Effector memory CD8-positive, alpha-beta T cell (primary cell): ENCODE data around the gene GPRC5D.

Experiments used
- ATAC-seq: fragments of 150-1000 bp; cut with Tn5 transposase; replicated peaks from 2 replicates; pipeline ENCODE4 v1.10.0; 2021; ENCODE audit warnings: mild to moderate bottlenecking, moderate library complexity
- DNase-seq, 3 experiments: peaks; one replicate each; pipeline ENCODE4 v3.0.0; 2021
- H3K27ac Mint-ChIP-seq, 2 donors: one replicate each; pipeline ENCODE4 v1.8.0; 2022; ENCODE audit warnings: mild to moderate bottlenecking in 2 of 2, mixed read lengths in 2 of 2, moderate library complexity in 2 of 2
- H3K27me3 Mint-ChIP-seq, 2 donors: one replicate each; pipeline ENCODE4 v1.8.0; 2022; ENCODE audit warnings: mixed read lengths in 2 of 2
- H3K36me3 Mint-ChIP-seq: one replicate; pipeline ENCODE4 v1.8.0; 2022; ENCODE audit warnings: mild to moderate bottlenecking, moderate library complexity, mixed read lengths; ENCODE audit not compliant: insufficient read depth
- H3K4me1 Mint-ChIP-seq, 2 donors: one replicate each; pipeline ENCODE4 v1.8.0; 2022; ENCODE audit warnings: low read depth in 2 of 2, mixed read lengths in 2 of 2
- H3K4me3 Mint-ChIP-seq, 2 donors: one replicate each; pipeline ENCODE4 v1.8.0; 2022; ENCODE audit warnings: mild to moderate bottlenecking in 2 of 2, mixed read lengths in 2 of 2, moderate library complexity in 2 of 2
- H3K9me3 Mint-ChIP-seq, 2 donors: one replicate each; pipeline ENCODE4 v1.8.0; 2022; ENCODE audit warnings: mixed read lengths in 2 of 2

The GPRC5D gene

GRCh38 chr12:12939888-12940287 is 12.1 kb downstream of the GPRC5D start:
- H3K27me3 Mint-ChIP-seq, result peaks cover 5 to 9% of the 10 kb centered on the region in 2 donors

GRCh38 chr12:12938541-12938940 is 13.4 kb downstream of the GPRC5D start:
- H3K27ac Mint-ChIP-seq, result no peak overlapping the region
- no peaks in the 10 kb centered on the region for H3K9me3 Mint-ChIP-seq
- no peaks in the 10 kb centered on the region for H3K4me1 Mint-ChIP-seq
- H3K36me3 Mint-ChIP-seq, result no peaks in the 10 kb centered on the region
- ATAC-seq (no peak), DNase-seq (no peak)
- peaks cover 11 to 19% of the 10 kb centered on the region in 2 donors for H3K27me3 Mint-ChIP-seq
- H3K4me3 Mint-ChIP-seq, result no peak overlapping the region

More at GRCh38 chr12:12939888-12940287, 12.1 kb downstream of the GPRC5D start:
- Mint-ChIP-seq H3K27ac (no peak overlapping the region), H3K36me3 (no peaks in the 10 kb centered on the region), H3K4me1 (no peaks in the 10 kb centered on the region), H3K9me3 (no peaks in the 10 kb centered on the region), H3K4me3 (no peak overlapping the region)
- ATAC-seq (no peak), DNase-seq (no peak)

- Mint-ChIP-seq H3K9me3 (no peaks in the 10 kb centered on the region), H3K27ac (no peak overlapping the region), H3K4me1 (no peaks in the 10 kb centered on the region), H3K4me3 (no peak overlapping the region), H3K36me3 (no peaks in the 10 kb centered on the region), H3K27me3 (peaks cover 11 to 21% of the 10 kb centered on the region in 2 donors)
- ATAC-seq (no peak), DNase-seq (no peak)
These were observed 14.9 kb downstream of the GPRC5D start for GRCh38 chr12:12936983-12937491.

GRCh38 chr12:12934556-12934955 is 17.4 kb downstream of the GPRC5D start:
- peaks cover 0 to 2% of the 10 kb centered on the region in 2 donors for H3K4me1 Mint-ChIP-seq
- ATAC-seq, result no peak

DNA sequence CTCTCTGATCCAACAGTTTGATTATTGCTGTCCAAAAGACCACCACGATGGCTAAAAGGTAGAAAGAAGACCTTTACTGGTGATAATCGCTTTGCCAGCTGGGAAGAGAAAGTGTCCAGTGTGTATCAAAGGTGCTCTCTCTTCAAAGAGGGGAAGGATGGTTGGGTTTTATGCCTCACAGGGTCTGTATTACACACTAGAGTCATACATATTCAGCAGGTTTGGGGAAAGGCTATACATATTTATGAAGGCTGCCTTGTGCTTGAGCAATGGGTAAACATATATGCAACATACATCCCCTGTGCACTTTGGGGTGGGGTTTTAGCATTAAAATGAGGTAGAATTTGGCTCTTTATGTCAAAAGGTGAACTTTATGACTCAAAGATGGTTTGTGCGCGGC is 18.2 kb downstream of the GPRC5D start:
- no peak for ATAC-seq
- no peak for DNase-seq
- Mint-ChIP-seq H3K27me3 (peaks cover 20 to 33% of the 10 kb centered on the region in 2 donors), H3K27ac (no peak overlapping the region), H3K9me3 (no peaks in the 10 kb centered on the region), H3K36me3 (no peaks in the 10 kb centered on the region), H3K4me1 (peaks cover 0 to 2% of the 10 kb centered on the region in 2 donors), H3K4me3 (no peak overlapping the region)

More at GRCh38 chr12:12934556-12934955, 17.4 kb downstream of the GPRC5D start:
- peaks cover 22 to 33% of the 10 kb centered on the region in 2 donors for H3K27me3 Mint-ChIP-seq
- H3K4me3 Mint-ChIP-seq, result no peak overlapping the region
- no peaks in the 10 kb centered on the region for H3K36me3 Mint-ChIP-seq
- DNase-seq, result no peak
- no peak overlapping the region for H3K27ac Mint-ChIP-seq
- no peaks in the 10 kb centered on the region for H3K9me3 Mint-ChIP-seq

- H3K27ac Mint-ChIP-seq, result no peak overlapping the region
- no peak overlapping the region for H3K4me3 Mint-ChIP-seq
These were observed 21.2 kb downstream of the GPRC5D start for GRCh38 chr12:12930633-12931219.

GRCh38 chr12:12929696-12930095 is 22.3 kb downstream of the GPRC5D start:
- H3K36me3 Mint-ChIP-seq, result peaks cover 9% of the 10 kb centered on the region
- no peaks in the 10 kb centered on the region for H3K9me3 Mint-ChIP-seq
- H3K27ac Mint-ChIP-seq, result no peak overlapping the region
- DNase-seq (no peak), ATAC-seq (no peak)
- H3K27me3 Mint-ChIP-seq, result peaks cover 34 to 47% of the 10 kb centered on the region in 2 donors
- peaks cover 0 to 2% of the 10 kb centered on the region in 2 donors for H3K4me1 Mint-ChIP-seq
- H3K4me3 Mint-ChIP-seq, result no peak overlapping the region

More at GRCh38 chr12:12930633-12931219, 21.2 kb downstream of the GPRC5D start:
- Mint-ChIP-seq H3K36me3 (peaks cover 6% of the 10 kb centered on the region), H3K27me3 (peaks cover 25 to 41% of the 10 kb centered on the region in 2 donors), H3K4me1 (peaks cover 0 to 2% of the 10 kb centered on the region in 2 donors), H3K9me3 (no peaks in the 10 kb centered on the region)
- no peak for DNase-seq
- no peak for ATAC-seq

- Mint-ChIP-seq H3K4me1 (peaks cover 0 to 2% of the 10 kb centered on the region in 2 donors), H3K9me3 (no peaks in the 10 kb centered on the region), H3K27me3 (peaks cover 28 to 35% of the 10 kb centered on the region in 2 donors), H3K36me3 (peaks cover 9% of the 10 kb centered on the region), H3K4me3 (peak overlapping the region; percentile 56 to 70), H3K27ac (no peak overlapping the region)
- ATAC-seq (peak; percentile 48), DNase-seq (peak; percentile 43 to 57 (median 54))
These were observed 24.5 kb downstream of the GPRC5D start for GRCh38 chr12:12927211-12928079.

GRCh38 chr12:12926571-12927071 is 25.3 kb downstream of the GPRC5D start:
- H3K36me3 Mint-ChIP-seq, result peaks cover 12% of the 10 kb centered on the region
- H3K4me1 Mint-ChIP-seq, result peaks cover 0 to 2% of the 10 kb centered on the region in 2 donors
- DNase-seq (no peak), ATAC-seq (no peak)
- peaks cover 28 to 41% of the 10 kb centered on the region in 2 donors for H3K27me3 Mint-ChIP-seq
- no peak overlapping the region for H3K4me3 Mint-ChIP-seq
- H3K27ac Mint-ChIP-seq, result no peak overlapping the region
- H3K9me3 Mint-ChIP-seq, result no peaks in the 10 kb centered on the region

DNA sequence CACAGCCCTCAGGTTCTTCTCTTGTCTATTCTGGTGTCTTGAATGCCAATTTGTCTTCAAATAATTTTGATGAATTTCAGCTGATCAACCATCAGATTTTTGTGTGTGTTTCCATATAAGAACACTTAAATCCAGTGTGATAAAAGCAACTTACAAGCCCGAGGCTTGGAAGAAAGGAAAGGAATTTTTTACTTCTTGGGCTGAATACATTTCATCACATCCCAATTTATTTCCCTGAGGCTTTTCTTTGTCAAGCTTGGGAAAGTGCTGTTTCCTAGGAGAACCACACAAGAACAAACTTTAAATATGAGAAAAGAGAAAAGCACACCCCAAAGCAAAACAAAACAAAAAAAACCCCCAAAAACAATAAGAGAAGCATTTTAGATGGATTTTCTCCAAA is 26.6 kb downstream of the GPRC5D start:
- Mint-ChIP-seq H3K27me3 (peaks cover 25 to 37% of the 10 kb centered on the region in 2 donors), H3K27ac (no peak overlapping the region), H3K9me3 (no peaks in the 10 kb centered on the region), H3K4me1 (peaks cover 0 to 1% of the 10 kb centered on the region in 2 donors), H3K4me3 (no peak overlapping the region), H3K36me3 (peaks cover 12% of the 10 kb centered on the region)
- no peak for ATAC-seq
- no peak for DNase-seq

GRCh38 chr12:12924169-12924568 is 27.8 kb downstream of the GPRC5D start:
- Mint-ChIP-seq H3K27me3 (peaks cover 24 to 40% of the 10 kb centered on the region in 2 donors), H3K4me3 (no peak overlapping the region), H3K36me3 (peaks cover 12% of the 10 kb centered on the region)

GRCh38 chr12:12922978-12923377 is 29.0 kb downstream of the GPRC5D start:
- Mint-ChIP-seq H3K27me3 (peaks cover 24 to 49% of the 10 kb centered on the region in 2 donors), H3K4me3 (no peak overlapping the region), H3K27ac (no peak overlapping the region), H3K4me1 (no peaks in the 10 kb centered on the region), H3K9me3 (no peaks in the 10 kb centered on the region), H3K36me3 (peaks cover 12% of the 10 kb centered on the region)
- ATAC-seq (no peak), DNase-seq (no peak)

More at GRCh38 chr12:12924169-12924568, 27.8 kb downstream of the GPRC5D start:
- Mint-ChIP-seq H3K4me1 (no peaks in the 10 kb centered on the region), H3K27ac (no peak overlapping the region), H3K9me3 (no peaks in the 10 kb centered on the region)
- DNase-seq (no peak), ATAC-seq (no peak)

GRCh38 chr12:12922191-12922616 is 29.8 kb downstream of the GPRC5D start:
- H3K27ac Mint-ChIP-seq, result no peak overlapping the region
- ATAC-seq (no peak), DNase-seq (no peak)
- no peaks in the 10 kb centered on the region for H3K4me1 Mint-ChIP-seq
- H3K27me3 Mint-ChIP-seq, result peaks cover 24 to 53% of the 10 kb centered on the region in 2 donors
- H3K9me3 Mint-ChIP-seq, result no peaks in the 10 kb centered on the region
- H3K4me3 Mint-ChIP-seq, result no peak overlapping the region
- peaks cover 6% of the 10 kb centered on the region for H3K36me3 Mint-ChIP-seq
